AG09319 (cell line): ENCODE data around the gene ITPR3.
"Not testable (repeated sequence)": the region's sequence is repeated elsewhere in the genome, so short reads cannot be mapped to it uniquely, and the experiment has no call there.

Experiments
- DNase-seq: peaks from one replicate; pipeline ENCODE4 v3.0.0-alpha.2; 2010; ENCODE audit warnings: low read depth; ENCODE audit errors: extremely low read depth
- TF ChIP-seq, protein P1 (sequence below): IDR thresholded peaks from 2 replicates; pipeline ENCODE4 v1.5.1; 2011; ENCODE audit warnings: low read depth, mild to moderate bottlenecking, inconsistent platforms, low read length, moderate library complexity

ITPR3 gene

DNA sequence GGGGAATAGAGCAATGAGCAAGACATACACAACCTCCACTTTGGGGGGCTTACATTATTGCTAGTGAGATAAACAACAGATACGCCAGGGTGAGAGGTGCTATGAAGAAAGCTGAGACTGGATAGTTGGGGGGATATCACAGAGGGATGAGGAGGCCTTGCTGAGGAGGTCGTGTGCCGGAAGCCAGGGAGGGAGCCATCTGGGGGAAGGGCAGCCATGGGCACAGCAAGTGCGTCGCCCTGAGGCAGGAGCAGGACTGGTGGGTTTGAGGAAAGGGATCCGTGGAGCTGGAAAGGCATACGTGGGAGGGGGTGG, 28.9 kb upstream of the ITPR3 start:
- DNase-seq: no peak
- TF ChIP-seq, protein P1, sequence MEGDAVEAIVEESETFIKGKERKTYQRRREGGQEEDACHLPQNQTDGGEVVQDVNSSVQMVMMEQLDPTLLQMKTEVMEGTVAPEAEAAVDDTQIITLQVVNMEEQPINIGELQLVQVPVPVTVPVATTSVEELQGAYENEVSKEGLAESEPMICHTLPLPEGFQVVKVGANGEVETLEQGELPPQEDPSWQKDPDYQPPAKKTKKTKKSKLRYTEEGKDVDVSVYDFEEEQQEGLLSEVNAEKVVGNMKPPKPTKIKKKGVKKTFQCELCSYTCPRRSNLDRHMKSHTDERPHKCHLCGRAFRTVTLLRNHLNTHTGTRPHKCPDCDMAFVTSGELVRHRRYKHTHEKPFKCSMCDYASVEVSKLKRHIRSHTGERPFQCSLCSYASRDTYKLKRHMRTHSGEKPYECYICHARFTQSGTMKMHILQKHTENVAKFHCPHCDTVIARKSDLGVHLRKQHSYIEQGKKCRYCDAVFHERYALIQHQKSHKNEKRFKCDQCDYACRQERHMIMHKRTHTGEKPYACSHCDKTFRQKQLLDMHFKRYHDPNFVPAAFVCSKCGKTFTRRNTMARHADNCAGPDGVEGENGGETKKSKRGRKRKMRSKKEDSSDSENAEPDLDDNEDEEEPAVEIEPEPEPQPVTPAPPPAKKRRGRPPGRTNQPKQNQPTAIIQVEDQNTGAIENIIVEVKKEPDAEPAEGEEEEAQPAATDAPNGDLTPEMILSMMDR: no peak

DNA sequence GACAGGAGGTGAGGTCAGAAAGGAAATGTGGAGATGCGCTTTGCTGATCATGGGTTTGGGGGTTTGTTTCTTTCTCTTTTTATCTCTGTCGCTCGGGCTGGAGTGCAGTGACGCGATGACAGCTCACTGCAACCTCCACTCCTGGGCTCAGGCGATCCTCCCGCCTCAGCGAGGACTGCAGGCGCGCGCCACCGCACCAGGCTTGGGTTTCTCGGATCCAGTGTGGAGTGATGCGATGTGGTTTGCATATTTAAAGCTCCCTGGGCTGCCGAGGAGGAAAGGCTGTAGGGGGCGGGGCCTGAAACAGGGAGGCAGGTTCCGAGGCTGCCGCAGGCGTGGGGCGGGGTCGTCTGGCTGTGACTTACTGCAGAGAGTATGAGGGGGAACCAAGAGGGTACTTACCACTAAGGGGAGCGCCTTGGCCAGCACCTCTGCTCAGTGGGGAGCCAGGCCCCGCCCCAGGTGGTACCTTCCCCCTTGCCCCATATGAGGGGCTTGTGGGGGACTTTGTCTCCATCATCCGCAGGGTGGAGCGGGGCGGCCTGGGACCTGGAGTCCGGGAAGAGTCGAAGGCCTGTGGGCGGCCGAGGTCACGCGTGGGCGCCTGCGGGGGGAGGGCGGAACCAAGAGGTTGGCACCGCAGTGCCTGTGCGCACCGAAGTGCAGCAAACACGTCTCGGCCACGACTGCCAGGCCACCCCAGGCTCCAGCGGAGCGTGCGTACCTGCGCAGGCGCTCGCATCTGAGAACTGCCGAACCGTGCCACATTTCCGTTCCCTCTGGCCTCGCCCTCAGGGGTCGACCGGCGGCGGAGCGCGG, 28.3 kb upstream of the ITPR3 start:
- TF ChIP-seq, protein P1: no peak
- DNase-seq: no peak

DNA sequence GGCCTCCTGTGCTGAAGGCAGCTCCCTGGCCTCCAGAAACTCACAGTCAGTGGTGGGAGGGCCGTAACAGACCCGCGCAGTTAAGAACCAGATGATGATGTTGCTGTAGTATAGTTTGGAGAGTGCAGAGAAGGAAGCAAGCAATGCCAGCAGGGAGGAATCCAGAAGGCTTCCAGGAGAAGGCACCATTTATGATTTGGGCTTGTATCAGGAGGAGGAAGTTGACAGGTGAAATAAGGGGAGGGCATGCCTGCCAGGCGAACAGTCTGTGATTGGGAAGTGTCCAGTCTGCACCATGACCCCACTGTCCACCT, 27.8 kb upstream of the ITPR3 start:
- TF ChIP-seq, protein P1: no peak
- DNase-seq: no peak

DNA sequence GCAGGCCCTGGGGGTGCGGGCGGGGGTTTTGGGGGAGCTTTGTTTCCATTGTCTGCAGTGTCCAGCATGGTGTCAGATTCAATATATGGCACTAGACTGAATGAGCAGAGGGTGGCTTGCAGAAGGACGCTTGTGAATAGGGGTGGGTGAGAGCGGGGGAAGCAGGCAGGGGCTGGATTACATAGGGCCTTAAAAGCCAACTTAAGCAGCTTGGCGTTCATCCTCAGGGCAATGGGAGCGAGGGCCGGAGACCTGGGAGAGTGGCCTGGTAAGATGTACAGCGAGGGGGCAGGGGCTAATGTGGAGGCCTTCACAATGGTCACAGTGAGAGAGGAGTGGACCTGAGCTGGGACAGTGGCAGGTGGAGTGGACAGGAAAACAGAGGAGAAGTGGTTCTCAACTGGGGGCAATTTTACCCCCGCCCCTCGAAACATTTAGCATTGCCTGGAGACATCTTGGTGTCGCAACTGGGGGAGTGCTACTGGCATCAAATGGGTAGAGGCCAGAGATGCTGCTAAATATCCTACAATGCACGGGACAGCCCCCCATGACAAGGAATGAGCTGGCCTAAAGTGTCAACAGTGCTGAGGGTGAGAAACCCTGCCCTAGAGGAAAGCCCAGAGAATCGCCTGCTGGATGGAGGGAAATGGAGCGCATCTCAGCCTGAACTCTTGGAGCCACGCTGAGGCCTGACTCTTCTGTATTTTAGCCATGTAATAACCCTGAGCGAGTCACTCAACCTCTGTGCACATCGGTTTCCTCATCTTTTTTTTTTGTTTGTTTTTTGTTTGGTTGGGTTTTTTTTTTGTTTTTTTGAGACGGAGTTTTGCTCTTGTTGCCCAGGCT, 25.9 kb upstream of the ITPR3 start:
- TF ChIP-seq, protein P1: no peak
- no peak for DNase-seq

DNA sequence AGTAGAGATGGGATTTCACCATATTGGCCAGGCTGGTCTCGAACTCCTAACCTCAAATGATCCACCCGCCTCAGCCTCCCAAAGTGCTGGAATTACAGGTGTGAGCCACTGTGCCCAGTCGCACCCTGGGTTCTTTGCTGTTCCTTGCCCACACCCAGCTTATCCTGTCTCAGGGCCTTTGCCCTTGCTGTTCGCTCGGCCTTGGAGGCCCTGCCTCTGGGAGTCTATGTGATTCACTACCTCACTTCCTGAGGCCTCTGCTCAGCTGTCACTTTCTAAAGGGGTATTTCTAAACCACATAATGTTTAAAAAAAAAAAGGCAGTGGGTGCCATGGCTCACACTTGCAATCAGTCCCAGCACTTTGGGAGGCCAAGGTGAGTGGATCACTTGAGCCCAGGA, 24.2 kb upstream of the ITPR3 start:
- not testable (repeated sequence) for DNase-seq

DNA sequence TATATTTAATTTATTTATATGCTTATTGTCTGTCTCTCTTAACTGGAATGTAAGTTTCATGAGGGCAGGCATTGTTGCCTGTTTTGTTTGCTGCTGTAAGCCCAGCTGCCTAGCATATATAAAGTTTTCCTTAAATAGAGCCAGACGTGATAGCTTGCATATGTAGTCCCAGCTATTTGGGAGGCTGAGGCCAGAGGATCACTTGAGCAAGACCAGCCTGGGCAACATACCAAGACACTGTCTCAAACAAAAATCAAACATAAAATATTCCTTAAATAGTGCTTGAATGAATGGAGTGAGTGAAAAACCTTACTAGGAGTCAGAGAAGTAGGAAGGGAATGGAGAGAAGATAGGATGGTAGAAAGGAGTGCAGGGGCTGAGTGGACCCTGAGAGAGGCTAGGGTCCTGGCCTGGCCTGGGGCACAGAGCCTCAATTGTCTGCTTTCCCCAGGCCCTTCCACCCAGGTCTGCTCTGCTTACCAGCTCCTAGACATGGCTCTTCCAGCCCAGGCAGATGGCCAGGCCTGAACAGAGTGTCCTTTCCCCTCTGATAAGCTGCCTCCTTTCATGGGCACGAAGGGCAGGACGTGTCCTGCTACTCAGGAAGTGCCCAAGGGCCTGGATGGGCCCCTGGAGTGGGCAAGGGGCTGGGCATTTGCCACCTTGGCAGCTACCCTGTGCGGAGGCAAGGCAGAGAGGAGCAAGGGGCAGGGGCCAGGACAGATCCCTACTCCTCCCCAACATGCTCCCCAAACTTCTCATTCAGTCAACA, 23.4 kb upstream of the ITPR3 start:
- no peak for DNase-seq
- TF ChIP-seq, protein P1: no peak

DNA sequence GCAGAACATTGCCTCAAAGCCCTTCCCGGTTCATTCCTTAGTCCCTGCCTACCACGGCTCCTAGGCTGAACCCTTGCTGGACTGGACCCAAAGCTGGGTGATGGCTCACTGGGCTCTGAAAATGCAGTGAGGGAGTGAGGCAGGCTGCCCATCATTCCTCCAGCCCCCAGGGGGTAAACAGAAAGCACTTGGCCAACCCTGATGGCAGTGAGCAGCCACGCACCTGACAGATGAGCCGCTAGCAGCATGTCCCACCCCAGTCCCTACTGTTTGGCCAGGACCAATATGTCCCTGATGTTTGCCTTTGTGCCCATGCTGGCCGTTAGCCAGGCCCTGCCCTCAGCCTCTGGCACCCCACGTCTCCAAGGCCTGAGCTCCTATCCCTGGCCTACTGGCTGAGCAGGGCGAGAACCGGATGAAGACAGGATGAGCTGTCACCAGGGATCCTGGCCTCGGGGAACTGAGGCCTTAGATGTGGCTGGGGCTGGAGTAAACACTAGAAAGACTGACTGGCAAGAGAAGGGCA, 21.6 kb upstream of the ITPR3 start:
- TF ChIP-seq, protein P1: no peak
- no peak for DNase-seq
